ENCODE results near the gene SMAD2. TPM values are rescaled to one million over a fixed set of nuclear protein-coding genes. Genes with fewer than 3 reads are reported as not detected.

Gene SMAD2
- total RNA-seq, 2 experiments from 2014 or later, result 80.4 to 83.0 TPM

DNA sequence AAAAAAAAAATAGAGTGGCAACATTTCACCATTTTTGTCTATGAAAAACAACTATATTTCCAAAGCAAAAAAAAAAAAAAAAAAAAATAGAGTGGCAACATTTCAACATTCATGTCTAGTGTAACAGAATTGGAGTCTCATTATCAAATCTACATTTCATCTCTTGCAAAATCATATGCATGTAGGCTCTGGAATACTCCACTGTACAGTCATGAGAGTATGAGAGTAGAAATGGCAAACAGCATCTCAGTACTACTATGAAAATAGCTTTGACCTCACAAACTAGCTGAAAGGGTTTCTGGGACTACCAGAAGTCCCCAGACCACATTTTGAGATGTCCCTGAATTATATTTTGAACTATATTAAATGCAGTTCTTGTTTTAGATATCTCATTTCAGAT, 82.8 kb downstream of the SMAD2 start:
- no peaks in the 10 kb centered on the region for H3K27me3 ChIP-seq (ENCODE audit: control insufficient read depth in 1 of 2, insufficient read depth in 2 of 2, low read length in 2 of 2)
- no peak for ATAC-seq (ENCODE audit: poor library complexity)
- DNase-seq, result no peak
- Mint-ChIP-seq H3K9me3 (no peaks in the 10 kb centered on the region), H3K36me3 (ENCODE audit: low read depth) (peaks cover 72% of the 10 kb centered on the region), H3K27me3 (no peaks in the 10 kb centered on the region), H3K4me3 (no peak overlapping the region), H3K27ac (no peak overlapping the region), H3K4me1 (ENCODE audit: low read depth) (peaks cover 5% of the 10 kb centered on the region)
- ChIA-PET CTCF (no interaction called here), POLR2A (no interaction called here)
- no peaks in the 10 kb centered on the region for H3K9me3 ChIP-seq (ENCODE audit: control insufficient read depth in 1 of 2, insufficient read depth in 1 of 2, low read length in 2 of 2)
- no peaks in the 10 kb centered on the region for H3K4me1 ChIP-seq (ENCODE audit: insufficient read depth, low read length)
- H3K4me3 ChIP-seq (ENCODE audit: low read length), result no peak overlapping the region
- TF ChIP-seq, protein P1, sequence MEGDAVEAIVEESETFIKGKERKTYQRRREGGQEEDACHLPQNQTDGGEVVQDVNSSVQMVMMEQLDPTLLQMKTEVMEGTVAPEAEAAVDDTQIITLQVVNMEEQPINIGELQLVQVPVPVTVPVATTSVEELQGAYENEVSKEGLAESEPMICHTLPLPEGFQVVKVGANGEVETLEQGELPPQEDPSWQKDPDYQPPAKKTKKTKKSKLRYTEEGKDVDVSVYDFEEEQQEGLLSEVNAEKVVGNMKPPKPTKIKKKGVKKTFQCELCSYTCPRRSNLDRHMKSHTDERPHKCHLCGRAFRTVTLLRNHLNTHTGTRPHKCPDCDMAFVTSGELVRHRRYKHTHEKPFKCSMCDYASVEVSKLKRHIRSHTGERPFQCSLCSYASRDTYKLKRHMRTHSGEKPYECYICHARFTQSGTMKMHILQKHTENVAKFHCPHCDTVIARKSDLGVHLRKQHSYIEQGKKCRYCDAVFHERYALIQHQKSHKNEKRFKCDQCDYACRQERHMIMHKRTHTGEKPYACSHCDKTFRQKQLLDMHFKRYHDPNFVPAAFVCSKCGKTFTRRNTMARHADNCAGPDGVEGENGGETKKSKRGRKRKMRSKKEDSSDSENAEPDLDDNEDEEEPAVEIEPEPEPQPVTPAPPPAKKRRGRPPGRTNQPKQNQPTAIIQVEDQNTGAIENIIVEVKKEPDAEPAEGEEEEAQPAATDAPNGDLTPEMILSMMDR (IDR thresholded peaks at IDR 0.05), result no peak
- H3K36me3 ChIP-seq (ENCODE audit: insufficient read depth, low read length), result peaks cover 46% of the 10 kb centered on the region
- no peak overlapping the region for H3K27ac ChIP-seq (ENCODE audit: low read depth in 1 of 2, low read length in 2 of 2)
- intact Hi-C loops (cut with DNase I, micrococcal nuclease), result no loop called here

DNA sequence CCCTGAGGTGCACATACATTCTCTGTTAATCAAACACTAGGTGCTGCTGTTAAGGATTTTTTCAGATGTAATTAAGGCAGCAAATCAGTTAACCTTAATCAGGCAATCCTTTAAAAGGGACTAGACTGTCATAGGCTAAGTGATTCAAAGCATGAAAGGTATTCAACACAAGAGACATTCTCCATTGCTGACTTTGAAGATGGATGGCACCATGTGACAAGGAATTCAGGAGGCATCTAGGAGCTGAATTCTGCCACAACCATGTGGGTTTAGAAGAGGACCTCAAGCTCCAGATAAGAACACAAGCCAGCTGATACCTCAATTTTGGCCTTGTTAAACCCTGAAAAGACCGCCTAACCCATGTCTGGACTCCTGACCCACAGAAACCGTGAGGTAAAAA, 84.0 kb downstream of the SMAD2 start:
- H3K27ac ChIP-seq (ENCODE audit: low read depth in 1 of 2, low read length in 2 of 2), result no peak overlapping the region
- TF ChIP-seq, protein P1 (IDR thresholded peaks at IDR 0.05), result no peak
- ChIA-PET POLR2A (no interaction called here), CTCF (interaction anchor here (0.9 kb wide), 1 partner anchor 11 kb away, joined by 3 read pairs; no protein-coding TSS in a partner anchor)
- Mint-ChIP-seq H3K27me3 (no peaks in the 10 kb centered on the region), H3K9me3 (no peaks in the 10 kb centered on the region), H3K27ac (no peak overlapping the region), H3K36me3 (ENCODE audit: low read depth) (peaks cover 76% of the 10 kb centered on the region), H3K4me3 (no peak overlapping the region), H3K4me1 (ENCODE audit: low read depth) (peaks cover 5% of the 10 kb centered on the region)
- H3K4me1 ChIP-seq (ENCODE audit: insufficient read depth, low read length), result no peaks in the 10 kb centered on the region
- H3K9me3 ChIP-seq (ENCODE audit: control insufficient read depth in 1 of 2, insufficient read depth in 1 of 2, low read length in 2 of 2), result no peaks in the 10 kb centered on the region
- peaks cover 56% of the 10 kb centered on the region for H3K36me3 ChIP-seq (ENCODE audit: insufficient read depth, low read length)
- DNase-seq, result no peak
- H3K27me3 ChIP-seq (ENCODE audit: control insufficient read depth in 1 of 2, insufficient read depth in 2 of 2, low read length in 2 of 2), result no peaks in the 10 kb centered on the region
- intact Hi-C loops (cut with DNase I, micrococcal nuclease), result no loop called here
- no peak overlapping the region for H3K4me3 ChIP-seq (ENCODE audit: low read length)
- ATAC-seq (ENCODE audit: poor library complexity), result no peak

DNA sequence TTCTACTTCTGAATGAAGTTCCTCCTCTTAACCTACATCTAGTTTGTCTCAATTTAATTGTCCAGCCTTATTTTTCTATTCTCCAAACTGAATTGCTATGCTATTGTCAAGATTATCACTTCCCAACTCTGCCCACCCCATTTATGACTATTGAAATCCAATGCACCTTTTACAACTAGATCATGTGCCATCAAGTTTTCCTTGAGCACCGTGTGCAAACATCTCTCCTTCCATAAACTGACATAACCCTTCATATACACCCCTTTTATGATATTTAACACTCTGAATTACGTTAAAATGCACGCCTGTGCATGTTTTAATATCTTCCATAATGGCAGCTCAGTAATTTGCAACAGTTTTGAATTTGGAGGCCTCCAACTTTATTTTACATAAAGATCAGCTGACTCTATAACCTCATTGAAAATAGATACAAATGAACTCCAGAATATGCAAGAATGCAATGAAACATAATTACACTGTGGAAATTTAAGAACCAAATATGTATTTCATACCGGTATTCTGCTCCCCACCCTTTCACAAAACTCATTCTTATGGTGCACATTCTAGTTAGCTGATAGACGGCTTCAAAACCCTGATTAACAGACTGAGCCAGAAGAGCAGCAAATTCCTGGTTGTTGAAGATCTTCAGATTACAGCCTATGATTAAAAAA, 85.5 kb downstream of the SMAD2 start:
- DNase-seq, result no peak
- Histone ChIP-seq H3K27ac (ENCODE audit: low read depth in 1 of 2, low read length in 2 of 2) (no peak overlapping the region), H3K27me3 (ENCODE audit: control insufficient read depth in 1 of 2, insufficient read depth in 2 of 2, low read length in 2 of 2) (no peaks in the 10 kb centered on the region), H3K36me3 (ENCODE audit: insufficient read depth, low read length) (peaks cover 71% of the 10 kb centered on the region), H3K4me1 (ENCODE audit: insufficient read depth, low read length) (no peaks in the 10 kb centered on the region), H3K4me3 (ENCODE audit: low read length) (no peak overlapping the region), H3K9me3 (ENCODE audit: control insufficient read depth in 1 of 2, insufficient read depth in 1 of 2, low read length in 2 of 2) (no peaks in the 10 kb centered on the region)
- Mint-ChIP-seq H3K9me3 (no peaks in the 10 kb centered on the region), H3K36me3 (ENCODE audit: low read depth) (peaks cover 85% of the 10 kb centered on the region), H3K4me3 (no peak overlapping the region), H3K4me1 (ENCODE audit: low read depth) (peaks cover 5% of the 10 kb centered on the region), H3K27ac (peak overlapping the region; percentile 4), H3K27me3 (no peaks in the 10 kb centered on the region)
- TF ChIP-seq, protein P1 (IDR thresholded peaks at IDR 0.05), result no peak
- ChIA-PET POLR2A (no interaction called here), CTCF (no interaction called here)
- ATAC-seq (ENCODE audit: poor library complexity), result no peak
- intact Hi-C loops (cut with DNase I, micrococcal nuclease), result no loop called here
